HepG2 (cell line): ENCODE measurements around the gene CAPN13. TPM values are rescaled to one million over a fixed set of nuclear protein-coding genes. Genes with fewer than 3 reads are reported as not detected.
A peak's percentile ranks its signal among the peaks of the same experiment; 100 is the strongest.

ENCODE experiments used
- BHLHE40 ChIP-seq: IDR thresholded peaks from 2 replicates; pipeline ENCODE4 v1.6.1; 2011; ENCODE audit warnings: low read length, improper control_type of control experiment
- CREB1 ChIP-seq, 2 experiments: fragments of 450-650 bp in 1 of 2; IDR thresholded peaks; 2 replicates each; pipeline ENCODE4 v1.6.1; 2016 to 2017; ENCODE audit warnings: control low read depth in 1 of 2, mild to moderate bottlenecking in 1 of 2, missing compliant biosample characterization in 1 of 2, missing genetic modification characterization in 1 of 2
- CREM ChIP-seq, 2 experiments: sonication (generic) in 1 of 2; formaldehyde crosslinking in 1 of 2; IDR thresholded peaks; 2 replicates each; pipeline versions ENCODE4 v1.4.0 to v1.6.1; 2016 to 2020; ENCODE audit warnings: antibody characterized with exemption in 1 of 2, mild to moderate bottlenecking in 1 of 2, missing genetic modification reagents in 1 of 2
- ELF3 ChIP-seq: IDR thresholded peaks from 2 replicates; pipeline ENCODE4 v1.6.1; 2016; ENCODE audit warnings: missing genetic modification reagents, missing compliant biosample characterization
- GATAD1 ChIP-seq: IDR thresholded peaks from 2 replicates; pipeline ENCODE4 v1.6.1; 2016; ENCODE audit warnings: missing genetic modification reagents, missing compliant biosample characterization
- HOXA3 ChIP-seq: sonication (generic); formaldehyde crosslinking; IDR thresholded peaks from 2 replicates; pipeline ENCODE4 v1.5.0; 2020; ENCODE audit warnings: missing genetic modification reagents
- HOXA5 ChIP-seq: sonication (generic); formaldehyde crosslinking; IDR thresholded peaks from 2 replicates; pipeline ENCODE4 v1.4.0; 2020; ENCODE audit warnings: missing genetic modification reagents
- KAT8 ChIP-seq: IDR thresholded peaks from 2 replicates; pipeline ENCODE4 v1.6.1; 2016; ENCODE audit warnings: missing genetic modification reagents, missing compliant biosample characterization
- KLF13 ChIP-seq: sonication (generic); formaldehyde crosslinking; IDR thresholded peaks from 2 replicates; pipeline ENCODE4 v1.4.0; 2020; ENCODE audit warnings: mild to moderate bottlenecking, missing genetic modification reagents
- MEIS1 ChIP-seq: sonication (generic); formaldehyde crosslinking; IDR thresholded peaks from 2 replicates; pipeline ENCODE4 v1.9.0; 2021; ENCODE audit warnings: mild to moderate bottlenecking, missing genetic modification reagents, moderate library complexity, borderline replicate concordance
- NFKBIZ ChIP-seq: IDR thresholded peaks from 2 replicates; pipeline ENCODE4 v1.6.1; 2018; ENCODE audit warnings: missing genetic modification reagents, missing compliant biosample characterization
- RAD21 ChIP-seq: fragments of 450-650 bp; formaldehyde crosslinking; IDR thresholded peaks from 2 replicates; pipeline ENCODE4 v1.5.0; 2020; ENCODE audit warnings: mild to moderate bottlenecking
- RNF2 ChIP-seq: fragments of 450-650 bp; conservative IDR thresholded peaks from 2 replicates; pipeline ENCODE4 v1.6.1; 2016; ENCODE audit warnings: low read depth
- SALL1 ChIP-seq: sonication (generic); formaldehyde crosslinking; IDR thresholded peaks from 2 replicates; pipeline ENCODE4 v1.8.0; 2022; ENCODE audit warnings: mild to moderate bottlenecking, missing genetic modification reagents
- ZNF280B ChIP-seq: sonication (generic); formaldehyde crosslinking; IDR thresholded peaks from 2 replicates; pipeline ENCODE4 v1.5.0; 2020; ENCODE audit warnings: missing genetic modification reagents, mild to moderate bottlenecking, borderline replicate concordance
- ZNF619 ChIP-seq: sonication (generic); formaldehyde crosslinking; IDR thresholded peaks from 2 replicates; pipeline ENCODE4 v1.4.0; 2020; ENCODE audit warnings: mild to moderate bottlenecking, missing genetic modification reagents
- ZNF7 ChIP-seq: IDR thresholded peaks from 2 replicates; pipeline ENCODE4 v1.6.1; 2016; ENCODE audit warnings: missing biosample characterization, missing genetic modification reagents
- ZNF740 ChIP-seq: sonication (generic); formaldehyde crosslinking; IDR thresholded peaks from 2 replicates; pipeline ENCODE4 v1.4.0; 2020; ENCODE audit warnings: missing genetic modification reagents
- ZNF841 ChIP-seq: sonication (generic); formaldehyde crosslinking; IDR thresholded peaks from 2 replicates; pipeline ENCODE4 v1.8.1; 2023; ENCODE audit warnings: missing genetic modification reagents, borderline replicate concordance
- ZNF879 ChIP-seq: sonication (generic); formaldehyde crosslinking; IDR thresholded peaks from 2 replicates; pipeline ENCODE4 v1.8.1; 2023; ENCODE audit warnings: missing genetic modification reagents
- ZSCAN12 ChIP-seq: sonication (generic); formaldehyde crosslinking; IDR thresholded peaks from 2 replicates; pipeline ENCODE4 v1.9.0; 2021; ENCODE audit warnings: mild to moderate bottlenecking, missing genetic modification reagents
- polyA plus RNA-seq, 8 experiments: library from polyadenylated mRNA; depleted of rRNA in 3 of 8; stranded (reverse) in 7 of 8; unstranded in 1 of 8; fragments of >200 nt; fragmentation: Illumina TruSeq in 4 of 8; extraction: Trizol in 4 of 8; gene quantifications; 2 replicates each; pipeline versions ENCODE4 v1.2.1 to v1.2.3, GENCODE V29; 2011 to 2016; ENCODE audit warnings: low read depth in 4 of 8, missing spikeins in 1 of 8, mixed read lengths in 1 of 8; ENCODE audit not compliant: insufficient read depth in 1 of 8
- total RNA-seq, 5 experiments: library from RNA; depleted of rRNA; stranded (reverse); fragments of >200 nt; fragmentation: Illumina TruSeq; extraction: Trizol; gene quantifications; 2 replicates each; pipeline ENCODE4 v1.2.3, GENCODE V29; 2016; ENCODE audit warnings: low read depth in 1 of 5
- TF ChIP-seq, protein P1 (sequence below): IDR thresholded peaks from 2 replicates; pipeline ENCODE4 v1.6.1; 2016; ENCODE audit warnings: mild to moderate bottlenecking
- TF ChIP-seq, protein P2 (sequence below): IDR thresholded peaks from 2 replicates; pipeline ENCODE4 v1.6.1; 2016; ENCODE audit warnings: low read depth
- TF ChIP-seq, protein P3 (sequence below): sonication (generic); formaldehyde crosslinking; IDR thresholded peaks from 2 replicates; pipeline ENCODE4 v1.4.0; 2020; ENCODE audit warnings: missing genetic modification reagents

The CAPN13 gene
- total and polyA plus RNA-seq, 2 of the 13 experiments (the other 11 are each of a cell fraction or from before 2014, with no cell fraction given), result not detected

GRCh38 chr2:30711646-30712085 is 95.6 kb downstream of the CAPN13 start (continued):
- TF ChIP-seq SALL1, result peak; percentile 39; the same call in 1 of the 2 replicates
- TF ChIP-seq, protein P1, sequence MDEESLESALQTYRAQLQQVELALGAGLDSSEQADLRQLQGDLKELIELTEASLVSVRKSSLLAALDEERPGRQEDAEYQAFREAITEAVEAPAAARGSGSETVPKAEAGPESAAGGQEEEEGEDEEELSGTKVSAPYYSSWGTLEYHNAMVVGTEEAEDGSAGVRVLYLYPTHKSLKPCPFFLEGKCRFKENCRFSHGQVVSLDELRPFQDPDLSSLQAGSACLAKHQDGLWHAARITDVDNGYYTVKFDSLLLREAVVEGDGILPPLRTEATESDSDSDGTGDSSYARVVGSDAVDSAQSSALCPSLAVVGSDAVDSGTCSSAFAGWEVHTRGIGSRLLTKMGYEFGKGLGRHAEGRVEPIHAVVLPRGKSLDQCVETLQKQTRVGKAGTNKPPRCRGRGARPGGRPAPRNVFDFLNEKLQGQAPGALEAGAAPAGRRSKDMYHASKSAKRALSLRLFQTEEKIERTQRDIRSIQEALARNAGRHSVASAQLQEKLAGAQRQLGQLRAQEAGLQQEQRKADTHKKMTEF, result peak; percentile 37; the same call in 1 of the 2 replicates
- TF ChIP-seq HOXA3 (CRISPR knock-in tag), result peak; percentile 47; the same call in 1 of the 2 replicates
- 0 out of 2 replicates have a peak, but pooled peaks have one; percentile 16 for TF ChIP-seq ZNF619 (CRISPR knock-in tag)
- TF ChIP-seq, protein P2, sequence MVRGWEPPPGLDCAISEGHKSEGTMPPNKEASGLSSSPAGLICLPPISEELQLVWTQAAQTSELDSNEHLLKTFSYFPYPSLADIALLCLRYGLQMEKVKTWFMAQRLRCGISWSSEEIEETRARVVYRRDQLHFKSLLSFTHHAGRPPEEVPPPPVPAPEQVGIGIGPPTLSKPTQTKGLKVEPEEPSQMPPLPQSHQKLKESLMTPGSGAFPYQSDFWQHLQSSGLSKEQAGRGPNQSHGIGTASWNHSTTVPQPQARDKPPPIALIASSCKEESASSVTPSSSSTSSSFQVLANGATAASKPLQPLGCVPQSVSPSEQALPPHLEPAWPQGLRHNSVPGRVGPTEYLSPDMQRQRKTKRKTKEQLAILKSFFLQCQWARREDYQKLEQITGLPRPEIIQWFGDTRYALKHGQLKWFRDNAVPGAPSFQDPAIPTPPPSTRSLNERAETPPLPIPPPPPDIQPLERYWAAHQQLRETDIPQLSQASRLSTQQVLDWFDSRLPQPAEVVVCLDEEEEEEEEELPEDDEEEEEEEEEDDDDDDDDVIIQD, result peak; percentile 60; the same call in 1 of the 2 replicates
- TF ChIP-seq ZNF7 (CRISPR knock-in tag), result no peak
- TF ChIP-seq, protein P3, sequence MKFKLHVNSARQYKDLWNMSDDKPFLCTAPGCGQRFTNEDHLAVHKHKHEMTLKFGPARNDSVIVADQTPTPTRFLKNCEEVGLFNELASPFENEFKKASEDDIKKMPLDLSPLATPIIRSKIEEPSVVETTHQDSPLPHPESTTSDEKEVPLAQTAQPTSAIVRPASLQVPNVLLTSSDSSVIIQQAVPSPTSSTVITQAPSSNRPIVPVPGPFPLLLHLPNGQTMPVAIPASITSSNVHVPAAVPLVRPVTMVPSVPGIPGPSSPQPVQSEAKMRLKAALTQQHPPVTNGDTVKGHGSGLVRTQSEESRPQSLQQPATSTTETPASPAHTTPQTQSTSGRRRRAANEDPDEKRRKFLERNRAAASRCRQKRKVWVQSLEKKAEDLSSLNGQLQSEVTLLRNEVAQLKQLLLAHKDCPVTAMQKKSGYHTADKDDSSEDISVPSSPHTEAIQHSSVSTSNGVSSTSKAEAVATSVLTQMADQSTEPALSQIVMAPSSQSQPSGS, result 0 out of 2 replicates have a peak, but pooled peaks have one; percentile 30
- TF ChIP-seq KLF13 (CRISPR knock-in tag), result no peak
- peak; percentile 60; the same call in 1 of the 2 replicates for TF ChIP-seq KAT8 (CRISPR knock-in tag)
- TF ChIP-seq ZSCAN12 (CRISPR knock-in tag), result no peak
- peak; percentile 51; the same call in 1 of the 2 replicates for TF ChIP-seq GATAD1 (CRISPR knock-in tag)
- TF ChIP-seq ZNF280B (CRISPR knock-in tag), result no peak
- TF ChIP-seq RNF2, result 0 out of 2 replicates have a peak, but pooled peaks have one; percentile 23
- peak; percentile 94 for TF ChIP-seq RAD21
- TF ChIP-seq CREB1 (IDR thresholded peaks at IDR 0.05), result peak; percentile 48
- TF ChIP-seq CREB1 (CRISPR knock-in tag; IDR thresholded peaks at IDR 0.05), result peak; percentile 47
- TF ChIP-seq ZNF740, result no peak
- TF ChIP-seq ELF3, result peak; percentile 63
- peak; percentile 55; the same call in 1 of the 2 replicates for TF ChIP-seq NFKBIZ (CRISPR knock-in tag)
- TF ChIP-seq HOXA5 (CRISPR knock-in tag), result 0 out of 2 replicates have a peak, but pooled peaks have one; percentile 22
- no peak for TF ChIP-seq MEIS1
- TF ChIP-seq ZNF879 (CRISPR knock-in tag), result no peak
- peak; percentile 46 for TF ChIP-seq BHLHE40
- no peak for TF ChIP-seq CREM (IDR thresholded peaks at IDR 0.05)
- TF ChIP-seq CREM (CRISPR knock-in tag; IDR thresholded peaks at IDR 0.05), result no peak
- TF ChIP-seq ZNF841 (CRISPR knock-in tag), result no peak
